GM12801 (cell line): ENCODE results near the gene ATP1A1.

Experiments
- CTCF ChIP-seq: IDR thresholded peaks from one replicate; pipeline ENCODE4 v1.5.1; 2011; ENCODE audit warnings: control low read depth; ENCODE audit not compliant: insufficient read length; ENCODE audit errors: extremely low read depth

ATP1A1 gene

GRCh38 chr1:116356067-116356466 is 17.0 kb upstream of the ATP1A1 start:
- no peak for TF ChIP-seq CTCF

- TF ChIP-seq CTCF = no peak
These were observed 16.4 kb upstream of the ATP1A1 start for GRCh38 chr1:116356673-116357072.

- TF ChIP-seq CTCF = no peak
These were observed 15.6 kb upstream of the ATP1A1 start for GRCh38 chr1:116357487-116357886.

GRCh38 chr1:116359060-116359830 is 13.8 kb upstream of the ATP1A1 start:
- TF ChIP-seq CTCF = no peak

- TF ChIP-seq CTCF = no peak
These were observed 13.2 kb upstream of the ATP1A1 start for GRCh38 chr1:116359871-116360270.

GRCh38 chr1:116360429-116361173 is 12.4 kb upstream of the ATP1A1 start:
- TF ChIP-seq CTCF = no peak

- no peak for TF ChIP-seq CTCF
These were observed 11.4 kb upstream of the ATP1A1 start for GRCh38 chr1:116361648-116362047.
